ENCODE results near the gene TCF3.
A peak's percentile ranks its signal among the peaks of the same experiment; 100 is the strongest.

TCF3 gene

GRCh38 chr19:1648920-1649541, 3.4 kb downstream of the TCF3 start:
- TF ChIP-seq USF1 (IDR thresholded peaks at IDR 0.05) (no peak), ZBTB7A (IDR thresholded peaks at IDR 0.05; ENCODE audit: low read depth) (no peak), CEBPB (IDR thresholded peaks at IDR 0.05) (peak; percentile 30; the same call in 1 of the 2 replicates), TCF12 (IDR thresholded peaks at IDR 0.05; ENCODE audit: low read depth) (no peak), MAX (IDR thresholded peaks at IDR 0.05) (no peak), EGR1 (IDR thresholded peaks at IDR 0.05) (no peak), NFIC (IDR thresholded peaks at IDR 0.05) (no peak), CREB1 (IDR thresholded peaks at IDR 0.05; ENCODE audit: low read depth) (no peak)

GRCh38 chr19:1648459-1648849, 4.0 kb downstream of the TCF3 start:
- no peak for TF ChIP-seq ZBTB7A (IDR thresholded peaks at IDR 0.05; ENCODE audit: low read depth)
- TF ChIP-seq TAF1 (IDR thresholded peaks at IDR 0.05; ENCODE audit: low read depth), result no peak
- TF ChIP-seq FOXM1 (IDR thresholded peaks at IDR 0.05; ENCODE audit: borderline replicate concordance, low read depth), result no peak
- TF ChIP-seq EGR1 (IDR thresholded peaks at IDR 0.05), result no peak
- TF ChIP-seq TCF12 (IDR thresholded peaks at IDR 0.05; ENCODE audit: low read depth), result no peak
- no peak for TF ChIP-seq CEBPB (IDR thresholded peaks at IDR 0.05)
- TF ChIP-seq USF1 (IDR thresholded peaks at IDR 0.05), result no peak
- no peak for TF ChIP-seq CREB1 (IDR thresholded peaks at IDR 0.05; ENCODE audit: low read depth)
- no peak for TF ChIP-seq TEAD4 (IDR thresholded peaks at IDR 0.05)
- TF ChIP-seq EP300 (IDR thresholded peaks at IDR 0.05; ENCODE audit: borderline replicate concordance), result no peak
- TF ChIP-seq NFIC (IDR thresholded peaks at IDR 0.05), result no peak
- no peak for TF ChIP-seq YY1 (IDR thresholded peaks at IDR 0.05; ENCODE audit: low read depth)
- TF ChIP-seq RAD21 (IDR thresholded peaks at IDR 0.05; ENCODE audit: low read depth), result no peak
- TF ChIP-seq REST (IDR thresholded peaks at IDR 0.05; ENCODE audit: low read depth), result no peak
- no peak for TF ChIP-seq MAX (IDR thresholded peaks at IDR 0.05)

GRCh38 chr19:1647501-1648458, 4.6 kb downstream of the TCF3 start:
- TF ChIP-seq TAF1 (IDR thresholded peaks at IDR 0.05; ENCODE audit: low read depth) (no peak), CEBPB (IDR thresholded peaks at IDR 0.05) (no peak), CREB1 (IDR thresholded peaks at IDR 0.05; ENCODE audit: low read depth) (no peak), REST (IDR thresholded peaks at IDR 0.05; ENCODE audit: low read depth) (no peak), YY1 (IDR thresholded peaks at IDR 0.05; ENCODE audit: low read depth) (no peak), FOXM1 (IDR thresholded peaks at IDR 0.05; ENCODE audit: borderline replicate concordance, low read depth) (no peak), USF1 (IDR thresholded peaks at IDR 0.05) (no peak)

GRCh38 chr19:1646659-1647453, 5.6 kb downstream of the TCF3 start:
- no peak for TF ChIP-seq TAF1 (IDR thresholded peaks at IDR 0.05; ENCODE audit: low read depth)
- no peak for TF ChIP-seq ZBTB7A (IDR thresholded peaks at IDR 0.05; ENCODE audit: low read depth)
- TF ChIP-seq EGR1 (IDR thresholded peaks at IDR 0.05), result no peak
- no peak for TF ChIP-seq USF1 (IDR thresholded peaks at IDR 0.05)
- TF ChIP-seq TEAD4 (IDR thresholded peaks at IDR 0.05), result no peak
- TF ChIP-seq TCF12 (IDR thresholded peaks at IDR 0.05; ENCODE audit: low read depth), result no peak
- TF ChIP-seq CEBPB (IDR thresholded peaks at IDR 0.05), result no peak
- TF ChIP-seq MAX (IDR thresholded peaks at IDR 0.05), result no peak
- TF ChIP-seq RAD21 (IDR thresholded peaks at IDR 0.05; ENCODE audit: low read depth), result no peak
- no peak for TF ChIP-seq REST (IDR thresholded peaks at IDR 0.05; ENCODE audit: low read depth)
- TF ChIP-seq NFIC (IDR thresholded peaks at IDR 0.05), result no peak
- no peak for TF ChIP-seq CREB1 (IDR thresholded peaks at IDR 0.05; ENCODE audit: low read depth)

Data from Ishikawa (cell line).